ENCODE data around the gene STEAP1B.
"Not testable (repeated sequence)": the region's sequence is repeated elsewhere in the genome, so short reads cannot be mapped to it uniquely, and the experiment has no call there.

Gene STEAP1B

GRCh38 chr7:22435720-22436119 is 64.3 kb downstream of the STEAP1B start:
- Histone ChIP-seq H3K9ac (ENCODE audit: low read depth, low read length) (no peak overlapping the region), H3K4me1 (ENCODE audit: control insufficient read depth, insufficient read depth, low read length) (peaks cover 19% of the 10 kb centered on the region), H3K27me3 (ENCODE audit: control insufficient read depth, insufficient read depth, low read length) (no peaks in the 10 kb centered on the region), H3K4me2 (ENCODE audit: low read length) (no peak overlapping the region), H3K9me3 (replicated peaks; ENCODE audit: low read length) (no peaks in the 10 kb centered on the region), H3K36me3 (ENCODE audit: insufficient read depth, low read length) (peaks cover 3% of the 10 kb centered on the region), H3K4me3 (ENCODE audit: low read length) (no peak overlapping the region)

- Histone ChIP-seq H3K4me2 (ENCODE audit: low read length) (no peak overlapping the region), H3K9ac (ENCODE audit: low read depth, low read length) (no peak overlapping the region), H3K9me3 (replicated peaks; ENCODE audit: low read length) (no peaks in the 10 kb centered on the region), H3K4me1 (ENCODE audit: control insufficient read depth, insufficient read depth, low read length) (peaks cover 25% of the 10 kb centered on the region), H3K36me3 (ENCODE audit: insufficient read depth, low read length) (peaks cover 3% of the 10 kb centered on the region), H3K4me3 (ENCODE audit: low read length) (no peak overlapping the region), H3K27me3 (ENCODE audit: control insufficient read depth, insufficient read depth, low read length) (no peaks in the 10 kb centered on the region)
These were observed 64.9 kb downstream of the STEAP1B start for GRCh38 chr7:22435105-22435504.

- Histone ChIP-seq H3K27me3 (ENCODE audit: control insufficient read depth, insufficient read depth, low read length) (no peaks in the 10 kb centered on the region), H3K36me3 (ENCODE audit: insufficient read depth, low read length) (peaks cover 3% of the 10 kb centered on the region), H3K9ac (ENCODE audit: low read depth, low read length) (no peak overlapping the region), H3K4me1 (ENCODE audit: control insufficient read depth, insufficient read depth, low read length) (peaks cover 26% of the 10 kb centered on the region), H3K9me3 (replicated peaks; ENCODE audit: low read length) (no peaks in the 10 kb centered on the region), H3K4me3 (ENCODE audit: low read length) (no peak overlapping the region), H3K4me2 (ENCODE audit: low read length) (no peak overlapping the region)
These were observed 66.1 kb downstream of the STEAP1B start for GRCh38 chr7:22433710-22434460.

- not testable (repeated sequence) for H3K4me3 ChIP-seq (ENCODE audit: low read length); H3K4me2 ChIP-seq (ENCODE audit: low read length); H3K9me3 ChIP-seq (replicated peaks; ENCODE audit: low read length); H3K27me3 ChIP-seq (ENCODE audit: control insufficient read depth, insufficient read depth, low read length); H3K9ac ChIP-seq (ENCODE audit: low read depth, low read length); H3K36me3 ChIP-seq (ENCODE audit: insufficient read depth, low read length)
- peaks cover 26% of the 10 kb centered on the region for H3K4me1 ChIP-seq (ENCODE audit: control insufficient read depth, insufficient read depth, low read length)
These were observed 66.8 kb downstream of the STEAP1B start for GRCh38 chr7:22433165-22433700.

- H3K4me2 ChIP-seq (ENCODE audit: low read length) = no peak overlapping the region
- H3K9ac ChIP-seq (ENCODE audit: low read depth, low read length) = no peak overlapping the region
- H3K9me3 ChIP-seq (replicated peaks; ENCODE audit: low read length) = no peaks in the 10 kb centered on the region
- H3K27me3 ChIP-seq (ENCODE audit: control insufficient read depth, insufficient read depth, low read length) = no peaks in the 10 kb centered on the region
- no peaks in the 10 kb centered on the region for H3K36me3 ChIP-seq (ENCODE audit: insufficient read depth, low read length)
- no peak overlapping the region for H3K4me3 ChIP-seq (ENCODE audit: low read length)
- peaks cover 26% of the 10 kb centered on the region for H3K4me1 ChIP-seq (ENCODE audit: control insufficient read depth, insufficient read depth, low read length)
These were observed 67.7 kb downstream of the STEAP1B start for GRCh38 chr7:22432203-22432718.

GRCh38 chr7:22430457-22430856 is 69.5 kb downstream of the STEAP1B start:
- Histone ChIP-seq H3K9me3 (replicated peaks; ENCODE audit: low read length) (no peaks in the 10 kb centered on the region), H3K4me1 (ENCODE audit: control insufficient read depth, insufficient read depth, low read length) (peaks cover 26% of the 10 kb centered on the region)

GRCh38 chr7:22429386-22429785 is 70.6 kb downstream of the STEAP1B start:
- Histone ChIP-seq H3K9me3 (replicated peaks; ENCODE audit: low read length) (no peaks in the 10 kb centered on the region), H3K9ac (ENCODE audit: low read depth, low read length) (no peak overlapping the region), H3K27me3 (ENCODE audit: control insufficient read depth, insufficient read depth, low read length) (no peaks in the 10 kb centered on the region), H3K4me1 (ENCODE audit: control insufficient read depth, insufficient read depth, low read length) (peaks cover 26% of the 10 kb centered on the region), H3K4me3 (ENCODE audit: low read length) (no peak overlapping the region), H3K36me3 (ENCODE audit: insufficient read depth, low read length) (no peaks in the 10 kb centered on the region), H3K4me2 (ENCODE audit: low read length) (no peak overlapping the region)

More at GRCh38 chr7:22430457-22430856, 69.5 kb downstream of the STEAP1B start:
- H3K36me3 ChIP-seq (ENCODE audit: insufficient read depth, low read length) = no peaks in the 10 kb centered on the region
- H3K9ac ChIP-seq (ENCODE audit: low read depth, low read length) = no peak overlapping the region
- no peak overlapping the region for H3K4me2 ChIP-seq (ENCODE audit: low read length)
- H3K27me3 ChIP-seq (ENCODE audit: control insufficient read depth, insufficient read depth, low read length) = no peaks in the 10 kb centered on the region
- no peak overlapping the region for H3K4me3 ChIP-seq (ENCODE audit: low read length)

- H3K36me3 ChIP-seq (ENCODE audit: insufficient read depth, low read length) = no peaks in the 10 kb centered on the region
These were observed 72.1 kb downstream of the STEAP1B start for GRCh38 chr7:22427855-22428254.

GRCh38 chr7:22427104-22427503 is 72.9 kb downstream of the STEAP1B start:
- Histone ChIP-seq H3K27me3 (ENCODE audit: control insufficient read depth, insufficient read depth, low read length) (no peaks in the 10 kb centered on the region), H3K4me3 (ENCODE audit: low read length) (no peak overlapping the region), H3K4me1 (ENCODE audit: control insufficient read depth, insufficient read depth, low read length) (peaks cover 12% of the 10 kb centered on the region), H3K9ac (ENCODE audit: low read depth, low read length) (no peak overlapping the region), H3K4me2 (ENCODE audit: low read length) (no peak overlapping the region), H3K36me3 (ENCODE audit: insufficient read depth, low read length) (no peaks in the 10 kb centered on the region), H3K9me3 (replicated peaks; ENCODE audit: low read length) (no peaks in the 10 kb centered on the region)

More at GRCh38 chr7:22427855-22428254, 72.1 kb downstream of the STEAP1B start:
- no peaks in the 10 kb centered on the region for H3K9me3 ChIP-seq (replicated peaks; ENCODE audit: low read length)
- no peak overlapping the region for H3K4me2 ChIP-seq (ENCODE audit: low read length)
- no peak overlapping the region for H3K9ac ChIP-seq (ENCODE audit: low read depth, low read length)
- H3K4me1 ChIP-seq (ENCODE audit: control insufficient read depth, insufficient read depth, low read length) = peaks cover 15% of the 10 kb centered on the region
- H3K4me3 ChIP-seq (ENCODE audit: low read length) = no peak overlapping the region
- H3K27me3 ChIP-seq (ENCODE audit: control insufficient read depth, insufficient read depth, low read length) = no peaks in the 10 kb centered on the region

GRCh38 chr7:22426463-22427094 is 73.4 kb downstream of the STEAP1B start:
- Histone ChIP-seq H3K4me1 (ENCODE audit: control insufficient read depth, insufficient read depth, low read length) (peaks cover 12% of the 10 kb centered on the region), H3K36me3 (ENCODE audit: insufficient read depth, low read length) (no peaks in the 10 kb centered on the region), H3K4me2 (ENCODE audit: low read length) (no peak overlapping the region), H3K9me3 (replicated peaks; ENCODE audit: low read length) (no peaks in the 10 kb centered on the region), H3K9ac (ENCODE audit: low read depth, low read length) (no peak overlapping the region), H3K4me3 (ENCODE audit: low read length) (no peak overlapping the region), H3K27me3 (ENCODE audit: control insufficient read depth, insufficient read depth, low read length) (no peaks in the 10 kb centered on the region)

GRCh38 chr7:22425361-22425760 is 74.6 kb downstream of the STEAP1B start:
- Histone ChIP-seq H3K36me3 (ENCODE audit: insufficient read depth, low read length) (no peaks in the 10 kb centered on the region), H3K4me2 (ENCODE audit: low read length) (no peak overlapping the region), H3K4me1 (ENCODE audit: control insufficient read depth, insufficient read depth, low read length) (peaks cover 4% of the 10 kb centered on the region), H3K9me3 (replicated peaks; ENCODE audit: low read length) (no peaks in the 10 kb centered on the region), H3K27me3 (ENCODE audit: control insufficient read depth, insufficient read depth, low read length) (no peaks in the 10 kb centered on the region), H3K4me3 (ENCODE audit: low read length) (no peak overlapping the region), H3K9ac (ENCODE audit: low read depth, low read length) (no peak overlapping the region)

Data from skeletal muscle satellite cell (primary cell).